ENCODE results near the gene CMTM4.

CMTM4 gene

DNA sequence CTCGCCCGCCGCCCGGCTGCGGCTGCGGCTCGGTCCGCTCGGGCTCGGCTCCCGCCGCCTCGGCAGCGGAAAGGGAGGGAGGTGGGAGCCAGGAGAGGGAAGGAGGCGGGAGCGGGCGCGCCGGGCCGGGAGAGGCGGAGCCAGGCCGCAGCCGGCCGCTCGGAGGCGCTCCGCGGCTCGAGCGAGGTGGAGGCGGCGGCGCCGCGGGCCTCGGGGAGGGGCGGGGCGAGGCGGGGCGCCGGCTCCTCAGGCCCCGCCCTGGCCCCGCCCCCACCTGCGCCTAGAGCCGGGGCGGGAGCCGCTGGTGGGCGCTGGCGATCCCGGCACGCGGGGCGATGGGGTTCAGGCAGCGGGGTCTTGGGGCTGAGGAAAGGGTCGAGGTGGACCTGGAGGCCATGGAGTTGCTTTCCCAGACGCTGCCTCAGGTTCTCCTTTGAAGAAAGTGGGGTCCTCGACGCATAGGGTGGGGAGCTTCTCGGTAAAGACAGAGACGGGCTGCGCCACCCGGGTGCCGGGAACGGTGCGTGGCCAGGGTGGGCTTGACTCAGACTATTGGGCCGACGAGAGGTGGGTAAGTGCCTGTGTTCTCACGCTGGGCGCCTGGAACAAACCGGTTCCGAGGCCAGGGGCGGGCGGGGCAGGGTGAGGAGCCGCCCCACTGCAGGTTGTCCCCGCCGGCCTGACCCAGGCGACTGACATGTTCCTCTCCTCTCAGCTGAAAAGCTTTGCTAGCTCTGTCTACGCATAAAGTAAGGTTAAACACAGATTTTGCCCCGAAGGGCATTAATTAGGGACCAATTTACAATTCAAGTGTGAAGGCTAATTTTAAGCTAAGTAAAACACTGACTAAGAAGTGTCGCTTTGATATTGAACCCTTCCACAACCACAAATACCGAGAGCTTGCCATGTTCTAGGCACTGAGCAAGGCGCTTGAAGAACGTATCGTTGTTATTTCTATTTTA, at the start of gene CMTM4:
Gene CMTM4, minus strand, starts transcription at position 75 of the 962 bp plus-strand sequence. CDS start 218 bp downstream, outside the sequence.
- DNase-seq (ENCODE audit: low spot score) = peak; percentile 98
- peak; percentile 22 for TF ChIP-seq CTCF (IDR thresholded peaks at IDR 0.05; ENCODE audit: extremely low read depth, missing control alignments)

GRCh38 chr16:66746048-66746447, 49.5 kb upstream of the CMTM4 start:
- no peak for DNase-seq (ENCODE audit: low spot score)

DNA sequence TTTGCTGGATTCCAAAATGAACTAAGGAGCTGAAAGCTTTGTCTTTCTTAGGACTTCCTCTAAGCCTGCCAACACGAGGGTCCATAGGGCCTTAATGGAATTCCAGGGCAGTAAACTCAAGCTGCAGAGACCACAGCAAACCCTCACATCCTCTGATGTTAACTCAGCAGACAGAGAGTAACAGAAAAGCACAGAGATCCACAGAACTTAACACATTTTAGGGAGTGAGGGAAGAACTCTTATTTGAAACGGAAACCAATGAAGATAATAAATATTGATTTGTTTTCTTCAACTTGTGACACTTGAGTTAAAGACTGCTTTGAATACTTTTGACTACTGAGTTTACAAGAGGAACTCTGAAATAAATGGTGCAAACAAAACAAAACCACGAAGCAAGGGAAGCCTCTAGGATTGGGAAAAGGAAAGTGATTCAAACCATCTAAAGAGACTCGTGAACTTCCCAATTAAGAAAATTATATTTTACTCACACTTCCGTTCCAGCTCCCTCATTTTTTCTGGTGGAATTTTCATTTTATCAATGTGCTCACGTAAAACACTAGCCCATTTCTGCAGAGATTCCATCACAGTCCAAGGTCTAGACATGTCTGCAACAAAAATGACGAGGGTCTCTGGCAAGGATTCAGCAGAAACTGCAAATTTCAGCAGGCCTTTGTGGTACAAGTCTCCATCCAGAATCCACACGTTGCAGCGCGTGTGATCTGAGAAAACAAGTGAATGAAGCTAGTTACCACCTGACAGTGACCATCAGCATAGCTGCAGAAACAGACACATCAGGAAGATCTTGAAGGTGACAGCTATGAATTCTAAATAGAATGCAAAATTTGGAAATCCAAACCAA, 45.6 kb upstream of the CMTM4 start:
- DNase-seq (ENCODE audit: low spot score) = no peak
- no peak for TF ChIP-seq CTCF (IDR thresholded peaks at IDR 0.05; ENCODE audit: extremely low read depth, missing control alignments)

More at GRCh38 chr16:66746048-66746447, 49.5 kb upstream of the CMTM4 start:
- TF ChIP-seq CTCF (IDR thresholded peaks at IDR 0.05; ENCODE audit: extremely low read depth, missing control alignments) = no peak

DNA sequence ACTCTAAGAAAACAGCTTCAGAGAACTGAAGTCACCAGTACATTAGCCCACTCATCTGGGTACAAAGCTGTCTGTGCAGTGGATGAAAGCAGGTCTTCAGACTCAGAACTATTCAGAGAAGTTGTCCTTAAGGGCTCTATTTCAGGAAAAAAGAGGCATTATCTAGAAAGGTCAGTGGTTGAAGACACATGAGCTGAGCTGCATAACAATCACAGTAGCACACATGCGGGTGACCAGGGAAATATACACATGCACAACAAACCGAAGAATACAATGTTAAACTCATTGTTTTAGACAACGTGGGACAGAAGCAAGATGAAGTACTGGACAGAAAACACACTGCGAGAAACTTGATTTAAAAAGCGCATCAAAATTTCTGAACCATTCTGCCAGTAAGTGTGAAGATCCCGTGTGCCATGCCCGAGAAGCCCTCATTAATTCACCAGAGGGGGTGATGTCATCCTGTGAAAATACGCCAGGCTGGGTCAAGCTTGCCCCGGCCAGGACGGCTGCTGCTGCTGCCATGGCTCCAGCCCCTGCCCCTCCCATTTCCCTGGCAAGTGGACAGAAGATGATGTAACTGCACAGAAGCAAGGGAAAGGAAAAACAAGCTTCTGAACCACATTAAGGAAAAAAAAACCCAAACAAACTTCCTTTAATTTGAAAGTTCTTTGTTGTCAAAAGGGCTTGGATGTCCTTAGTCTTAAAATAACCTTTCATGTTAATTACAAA, 44.8 kb upstream of the CMTM4 start:
- no peak for DNase-seq (ENCODE audit: low spot score)
- TF ChIP-seq CTCF (IDR thresholded peaks at IDR 0.05; ENCODE audit: extremely low read depth, missing control alignments) = no peak

- TF ChIP-seq CTCF (IDR thresholded peaks at IDR 0.05; ENCODE audit: extremely low read depth, missing control alignments) = no peak
- no peak for DNase-seq (ENCODE audit: low spot score)
Measured at GRCh38 chr16:66740533-66740932, 44.0 kb upstream of the CMTM4 start.

- peak; percentile 60 for DNase-seq (ENCODE audit: low spot score)
- peak; percentile 23 for TF ChIP-seq CTCF (IDR thresholded peaks at IDR 0.05; ENCODE audit: extremely low read depth, missing control alignments)
Measured at GRCh38 chr16:66740010-66740409, 43.5 kb upstream of the CMTM4 start.
